ENCODE data around the gene OSBPL3. TPM values are rescaled to one million over a fixed set of nuclear protein-coding genes. Genes with fewer than 3 reads are reported as not detected.

OSBPL3 gene
- total and polyA plus RNA-seq, 2 donors (not counting 3 experiments of a cell fraction or from before 2014, with no cell fraction given): 7.5 to 27.1 TPM

DNA sequence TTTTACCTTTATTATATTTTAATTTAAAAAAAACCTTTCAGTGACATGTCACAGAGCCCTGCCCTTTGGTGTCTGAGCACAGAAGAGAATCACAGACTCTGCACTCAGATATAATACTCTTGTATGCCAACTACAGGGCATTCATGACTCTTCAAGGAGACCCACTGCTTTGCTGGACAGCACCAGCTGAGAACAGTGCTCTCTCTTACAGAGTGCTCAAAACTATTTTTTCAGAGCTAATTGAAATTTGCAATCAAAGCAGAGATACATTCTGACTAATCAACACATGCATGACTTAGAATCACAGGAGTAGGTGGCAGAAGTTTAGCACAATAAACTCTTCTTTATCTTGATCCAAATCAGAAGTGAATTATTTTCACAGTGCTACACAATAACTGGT is 99.1 kb downstream of the OSBPL3 start:
- Histone ChIP-seq H3K9ac (replicated peaks; ENCODE audit: extremely low read depth, insufficient read depth, low read length) (no peak overlapping the region), H3K9me3 (replicated peaks; ENCODE audit: control insufficient read depth, insufficient read depth, low read length) (no peaks in the 10 kb centered on the region), H3K27me3 (ENCODE audit: control insufficient read depth in 2 of 2, insufficient read depth in 2 of 2, low read length in 2 of 2) (no peaks in the 10 kb centered on the region), H3K4me1 (ENCODE audit: control insufficient read depth, extremely low read depth, insufficient read depth, low read length) (peaks cover 33% of the 10 kb centered on the region), H3K79me2 (ENCODE audit: control insufficient read depth, insufficient read depth, low read length) (no peaks in the 10 kb centered on the region), H3K36me3 (ENCODE audit: control insufficient read depth in 2 of 2, extremely low read depth in 1 of 2, insufficient read depth in 2 of 2, low read length in 2 of 2) (no peaks in the 10 kb centered on the region), H3K4me3 (replicated peaks in 1 of 3; ENCODE audit: insufficient read depth in 1 of 3, low read depth in 1 of 3, low read length in 3 of 3) (no peak overlapping the region), H4K20me1 (replicated peaks; ENCODE audit: control insufficient read depth, extremely low read depth, insufficient read depth, low read length) (no peaks in the 10 kb centered on the region), H3K27ac (ENCODE audit: insufficient read depth, low read depth, low read length) (no peak overlapping the region), H3K9me1 (replicated peaks; ENCODE audit: control insufficient read depth, extremely low read depth, insufficient read depth, low read length) (no peaks in the 10 kb centered on the region), H2AFZ (ENCODE audit: low read depth, low read length) (no peak overlapping the region), H3K4me2 (ENCODE audit: insufficient read depth, low read length) (no peak overlapping the region)
- TF ChIP-seq CTCF (IDR thresholded peaks at IDR 0.05; ENCODE audit: extremely low read depth in 1 of 2, insufficient read depth in 1 of 2, low read depth in 1 of 2, low read length in 2 of 2) (no peak), POLR2AphosphoS5 (IDR thresholded peaks at IDR 0.05; ENCODE audit: insufficient read depth, low read depth, low read length) (no peak), JUN (IDR thresholded peaks at IDR 0.05; ENCODE audit: borderline replicate concordance, insufficient read depth, insufficient read length, low read depth) (no peak), MYC (IDR thresholded peaks at IDR 0.05; ENCODE audit: low read depth, low read length) (no peak), POLR2A (IDR thresholded peaks at IDR 0.05; ENCODE audit: low read depth, low read length) (no peak), GATA2 (IDR thresholded peaks at IDR 0.05; ENCODE audit: insufficient read depth, insufficient read length, low read depth, low read length) (no peak), EZH2 (IDR thresholded peaks at IDR 0.05; ENCODE audit: borderline replicate concordance, low read depth, low read length, severe bottlenecking) (no peak), FOS (IDR thresholded peaks at IDR 0.05; ENCODE audit: borderline replicate concordance, insufficient read depth, low read length) (no peak)
- TF ChIP-seq, protein P1, sequence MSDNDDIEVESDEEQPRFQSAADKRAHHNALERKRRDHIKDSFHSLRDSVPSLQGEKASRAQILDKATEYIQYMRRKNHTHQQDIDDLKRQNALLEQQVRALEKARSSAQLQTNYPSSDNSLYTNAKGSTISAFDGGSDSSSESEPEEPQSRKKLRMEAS (IDR thresholded peaks at IDR 0.05; ENCODE audit: insufficient read depth, insufficient read length): no peak
- BruUV-seq (replicated peaks): no TSS peak
- ChIA-PET CTCF (interaction anchor here (1.0 to 2.5 kb wide), 9 partner anchors 11 to 213 kb away, joined by 3 to 15 read pairs (median 7); partner anchors contain the start of gene OSBPL3), POLR2A (interaction anchor here (0.5 kb wide), 1 partner anchor 49 kb away, joined by 3 read pairs; no protein-coding TSS in a partner anchor)
- intact Hi-C loops (cut with micrococcal nuclease): loop anchor here (1.0 kb wide), 1 partner anchor 61 kb away; no protein-coding TSS in a partner anchor
- dilution Hi-C loops (cut with MboI; ENCODE audit: extremely low pct_ligation_motif_present, low sequenced_read_pairs): no loop called here
- no peak for DNase-seq (ENCODE audit: low read depth, low spot score)
- no peak for FAIRE-seq

Measured in endothelial cell of umbilical vein (primary cell).